ENCODE data around the gene SCTR. TPM values are rescaled to one million over a fixed set of nuclear protein-coding genes. Genes with fewer than 3 reads are reported as not detected.

Gene SCTR
- total and polyA plus RNA-seq, 2 of the 8 experiments (the other 6 are each of a cell fraction or from before 2014, with no cell fraction given): 0.15 TPM; not detected in 1

DNA sequence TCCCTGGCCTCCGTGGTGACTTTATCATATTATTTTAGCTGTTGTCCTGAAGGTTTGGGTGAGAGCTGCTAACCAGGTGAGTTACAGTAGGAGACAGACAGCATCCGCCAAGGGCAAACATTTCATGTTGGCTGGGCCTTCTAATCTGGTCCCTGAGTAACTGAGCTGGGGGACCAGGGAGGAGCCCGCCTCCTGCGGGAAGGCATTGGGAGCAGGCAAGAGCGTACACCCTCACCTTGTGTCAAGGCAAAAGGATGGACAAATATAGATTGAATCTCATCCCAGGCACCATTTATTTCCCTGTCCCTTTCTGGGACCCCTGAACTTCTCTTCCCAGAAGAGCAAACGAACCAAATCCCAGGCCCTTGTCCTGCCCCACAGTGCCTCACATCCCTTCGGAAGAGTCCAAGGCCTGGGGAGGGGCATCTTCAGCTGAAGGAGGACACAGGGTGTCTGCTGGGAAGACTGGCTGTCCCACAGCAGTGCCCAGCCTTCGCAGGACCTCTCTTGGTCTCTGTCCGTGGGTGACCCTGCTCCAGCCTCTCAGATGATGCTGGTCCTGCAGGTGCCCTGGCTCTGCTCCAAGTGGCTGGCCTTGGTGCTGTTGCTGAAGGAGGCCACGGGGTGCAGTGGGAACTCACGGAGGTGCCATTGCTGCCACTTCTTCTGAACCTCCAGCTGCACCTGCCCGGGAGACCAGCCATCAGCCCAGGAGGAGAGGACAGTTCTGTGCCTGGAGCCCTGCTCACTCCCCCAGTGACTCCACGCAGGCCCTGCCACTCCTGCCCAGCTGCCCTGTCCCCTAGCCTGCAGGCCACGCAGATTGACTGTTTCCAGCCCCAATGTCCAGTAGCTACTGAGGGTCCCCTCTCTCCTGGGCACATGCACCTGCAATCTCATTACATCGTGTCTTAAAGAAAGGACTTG, 84.4 kb downstream of the SCTR start:
- Histone ChIP-seq H3K9me3 (ENCODE audit: insufficient read depth in 2 of 2, low read depth in 1 of 2, low read length in 1 of 2) (no peaks in the 10 kb centered on the region), H3K27ac (ENCODE audit: low read depth, low read length) (no peak overlapping the region), H3K9ac (replicated peaks in 1 of 4; ENCODE audit: extremely low read depth in 1 of 4, low read depth in 3 of 4, low read length in 3 of 4) (no peak overlapping the region), H2AFZ (ENCODE audit: low read length) (no peak overlapping the region), H3K23me2 (ENCODE audit: low read depth, low read length) (no peaks in the 10 kb centered on the region), H3K14ac (ENCODE audit: insufficient read length) (no peak overlapping the region), H2BK12ac (ENCODE audit: low read depth, low read length) (0 out of 2 replicates have a peak overlapping the region, but pooled peaks have one; percentile 17), H4K20me1 (replicated peaks in 1 of 2; ENCODE audit: control insufficient read depth in 1 of 2, insufficient read depth in 2 of 2, low read length in 2 of 2) (peaks cover 3 to 5% of the 10 kb centered on the region in 2 experiments), H3K4me1 (replicated peaks in 1 of 4; ENCODE audit: control insufficient read depth in 3 of 4, insufficient read depth in 4 of 4, low read length in 3 of 4) (peaks cover 0 to 4% (median 0%) of the 10 kb centered on the region in 4 experiments; a peak in 3 of 7 replicates), H3K4me3 (ENCODE audit: extremely low read depth in 1 of 4, insufficient read depth in 2 of 4, low read depth in 3 of 4, low read length in 4 of 4) (no peak overlapping the region), H3K79me2 (ENCODE audit: control insufficient read depth in 1 of 2, insufficient read depth in 2 of 2, low read length in 2 of 2) (no peaks in the 10 kb centered on the region; a peak in 1 of 4 replicates), H3K56ac (replicated peaks; ENCODE audit: insufficient read length, low read depth, low read length) (no peak overlapping the region), H4K5ac (ENCODE audit: insufficient read length, low read depth, low read length) (no peak overlapping the region), H3K79me1 (ENCODE audit: low read depth, low read length) (no peaks in the 10 kb centered on the region), H3K23ac (ENCODE audit: insufficient read length) (no peak overlapping the region), H2AK5ac (ENCODE audit: low read depth, low read length) (no peak overlapping the region), H2BK15ac (ENCODE audit: low read length) (no peak overlapping the region; the same call in 1 of the 2 replicates), H2BK20ac (ENCODE audit: low read length) (no peak overlapping the region), H2BK5ac (ENCODE audit: low read depth, low read length) (no peak overlapping the region), H2BK120ac (replicated peaks; ENCODE audit: low read depth, low read length) (no peak overlapping the region), H3K18ac (ENCODE audit: extremely low read depth, low read length) (no peak overlapping the region), H3K4ac (replicated peaks; ENCODE audit: insufficient read length, low read depth, low read length) (no peak overlapping the region), H3K36me3 (ENCODE audit: control insufficient read depth in 2 of 4, insufficient read depth in 4 of 4, low read length in 3 of 4) (no peaks in the 10 kb centered on the region), H3K4me2 (ENCODE audit: insufficient read depth in 1 of 2, low read depth in 2 of 2, low read length in 2 of 2) (no peak overlapping the region), H3K27me3 (replicated peaks in 1 of 4; ENCODE audit: control insufficient read depth in 3 of 4, extremely low read depth in 1 of 4, insufficient read depth in 3 of 4, low read length in 3 of 4) (no peaks in the 10 kb centered on the region), H4K8ac (ENCODE audit: extremely low read depth, insufficient read depth, low read length) (no peak overlapping the region; the same call in 1 of the 2 replicates), H4K91ac (replicated peaks; ENCODE audit: insufficient read length, low read length) (no peak overlapping the region)
- 89% methylated on average over 15 of the region's 15 CpGs; no CpG with 5 or more reads in 1 of the 2 experiments for WGBS, 2 experiments (ENCODE audit: extremely low coverage in 1 of 2, insufficient coverage in 1 of 2, insufficient read length in 1 of 2, insufficient replicate concordance in 2 of 2, low coverage in 1 of 2, low lambda C conversion rate in 2 of 2, missing lambda C conversion rate in 1 of 2)
- ChIA-PET CTCF (ENCODE audit: partially characterized antibody) (interaction anchor here (0.8 to 4.5 kb wide), 11 partner anchors 9 to 1230 kb away, joined by 3 to 22 read pairs (median 3); no protein-coding TSS in a partner anchor), POLR2A (ENCODE audit: partially characterized antibody) (interaction anchor here (1.1 to 3.1 kb wide), 2 partner anchors 8 to 11 kb away, joined by 3 to 22 read pairs; partner anchors contain the start of gene TMEM37)
- no peak for DNase-seq (ENCODE audit: low read depth in 1 of 2, low spot score in 2 of 2)
- no peak for FAIRE-seq
- TF ChIP-seq EZH2 (IDR thresholded peaks at IDR 0.05; ENCODE audit: low read depth, low read length, severe bottlenecking): no peak
- TF ChIP-seq CTBP2 (IDR thresholded peaks at IDR 0.05; ENCODE audit: borderline replicate concordance, insufficient read depth, insufficient read length, low read length): no peak
- no peak for TF ChIP-seq CHD2 (IDR thresholded peaks at IDR 0.05; ENCODE audit: low read length)
- TF ChIP-seq SP1 (IDR thresholded peaks at IDR 0.05; ENCODE audit: low read depth, low read length): no peak
- TF ChIP-seq SRF (IDR thresholded peaks at IDR 0.05; ENCODE audit: low read depth, low read length): no peak
- no peak for TF ChIP-seq CBX8 (IDR thresholded peaks at IDR 0.05; ENCODE audit: borderline replicate concordance, low read depth, low read length)
- no peak for TF ChIP-seq NRF1 (IDR thresholded peaks at IDR 0.05; ENCODE audit: low read depth, low read length)
- TF ChIP-seq, protein P1, sequence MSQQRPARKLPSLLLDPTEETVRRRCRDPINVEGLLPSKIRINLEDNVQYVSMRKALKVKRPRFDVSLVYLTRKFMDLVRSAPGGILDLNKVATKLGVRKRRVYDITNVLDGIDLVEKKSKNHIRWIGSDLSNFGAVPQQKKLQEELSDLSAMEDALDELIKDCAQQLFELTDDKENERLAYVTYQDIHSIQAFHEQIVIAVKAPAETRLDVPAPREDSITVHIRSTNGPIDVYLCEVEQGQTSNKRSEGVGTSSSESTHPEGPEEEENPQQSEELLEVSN (IDR thresholded peaks at IDR 0.05): no peak
- no peak for TF ChIP-seq YY1 (IDR thresholded peaks at IDR 0.05; ENCODE audit: low read depth, low read length)
- no peak for TF ChIP-seq CEBPB (IDR thresholded peaks at IDR 0.05; ENCODE audit: low read depth, low read length)
- TF ChIP-seq POLR2A (IDR thresholded peaks at IDR 0.05; ENCODE audit: control extremely low read depth in 1 of 2, low read depth in 2 of 2, low read length in 2 of 2): no peak
- TF ChIP-seq TAF7 (optimal IDR thresholded peaks at IDR 0.05; ENCODE audit: borderline replicate concordance, low read depth, low read length): no peak

Data from H1 (cell line).